GM12878 (cell line): ENCODE results near the gene NNMT.

Source experiments
- CEBPB ChIP-seq, 2 experiments: fragments of 150-350 bp in 1 of 2; IDR thresholded peaks; 2 replicates each; pipeline ENCODE4 v1.6.1; 2012 to 2014; ENCODE audit warnings: low read depth in 2 of 2, low read length in 2 of 2, borderline replicate concordance in 1 of 2, inconsistent platforms in 1 of 2
- CTCF ChIP-seq, 3 experiments: IDR thresholded peaks in 2 of 3; conservative IDR thresholded peaks in 1 of 3; 2 replicates each; pipeline ENCODE4 v1.5.1; 2011; ENCODE audit warnings: low read depth in 3 of 3, low read length in 3 of 3, mild to moderate bottlenecking in 3 of 3, control low read depth in 2 of 3, moderate library complexity in 2 of 3, inconsistent platforms in 1 of 3, mixed read lengths in 1 of 3; ENCODE audit not compliant: control insufficient read depth in 2 of 3, insufficient read depth in 1 of 3; ENCODE audit errors: extremely low read depth in 1 of 3
- EZH2 ChIP-seq: IDR thresholded peaks from 2 replicates; pipeline ENCODE4 v1.6.1; 2012; ENCODE audit warnings: low read depth, mild to moderate bottlenecking, control low read depth, inconsistent platforms, low read length, borderline replicate concordance; ENCODE audit not compliant: control insufficient read depth
- FOS ChIP-seq: IDR thresholded peaks from 3 replicates; pipeline ENCODE4 v1.6.1; 2011; ENCODE audit warnings: borderline replicate concordance; ENCODE audit not compliant: insufficient read length; ENCODE audit errors: extremely low read depth
- KDM1A ChIP-seq: fragments of 200-600 bp; sonication (generic); IDR thresholded peaks from 2 replicates; pipeline ENCODE4 v1.6.1; 2016; ENCODE audit warnings: borderline replicate concordance
- MYC ChIP-seq: IDR thresholded peaks from 2 replicates; pipeline ENCODE4 v1.6.1; 2011; ENCODE audit warnings: mild to moderate bottlenecking, low read length, moderate library complexity, inconsistent platforms; ENCODE audit not compliant: insufficient read depth, insufficient replicate concordance, insufficient read length, severe bottlenecking
- POLR2A ChIP-seq: IDR thresholded peaks from 2 replicates; pipeline ENCODE4 v1.6.1; 2011; ENCODE audit warnings: low read depth, mild to moderate bottlenecking, low read length
- RAD21 ChIP-seq: IDR thresholded peaks from 2 replicates; pipeline ENCODE4 v1.6.1; 2011; ENCODE audit warnings: mild to moderate bottlenecking, low read depth, low read length, moderate library complexity; ENCODE audit not compliant: insufficient read depth
- SREBF2 ChIP-seq: IDR thresholded peaks from 2 replicates; pipeline ENCODE4 v1.6.1; 2012; ENCODE audit warnings: mild to moderate bottlenecking, low read length
- SUZ12 ChIP-seq: fragments of 200-600 bp; sonication (generic); IDR thresholded peaks from one replicate; pipeline ENCODE4 v1.6.1; 2018; ENCODE audit warnings: antibody characterized with exemption, mild to moderate bottlenecking; ENCODE audit not compliant: unreplicated experiment
- USF2 ChIP-seq: IDR thresholded peaks from 2 replicates; pipeline ENCODE4 v1.6.1; 2011; ENCODE audit warnings: low read depth, low read length, improper control_type of control experiment, borderline replicate concordance
- ZNF384 ChIP-seq: IDR thresholded peaks from 2 replicates; pipeline ENCODE4 v1.6.1; 2012; ENCODE audit warnings: low read depth, mild to moderate bottlenecking, low read length, improper control_type of control experiment, borderline replicate concordance
- TF ChIP-seq, protein P1 (sequence below): IDR thresholded peaks from 2 replicates; pipeline ENCODE4 v1.6.1; 2012; ENCODE audit warnings: low read depth, low read length, improper control_type of control experiment
- TF ChIP-seq, protein P2 (sequence below): IDR thresholded peaks from 2 replicates; pipeline ENCODE4 v1.6.1; 2012; ENCODE audit warnings: mild to moderate bottlenecking, low read depth, low read length

DNA sequence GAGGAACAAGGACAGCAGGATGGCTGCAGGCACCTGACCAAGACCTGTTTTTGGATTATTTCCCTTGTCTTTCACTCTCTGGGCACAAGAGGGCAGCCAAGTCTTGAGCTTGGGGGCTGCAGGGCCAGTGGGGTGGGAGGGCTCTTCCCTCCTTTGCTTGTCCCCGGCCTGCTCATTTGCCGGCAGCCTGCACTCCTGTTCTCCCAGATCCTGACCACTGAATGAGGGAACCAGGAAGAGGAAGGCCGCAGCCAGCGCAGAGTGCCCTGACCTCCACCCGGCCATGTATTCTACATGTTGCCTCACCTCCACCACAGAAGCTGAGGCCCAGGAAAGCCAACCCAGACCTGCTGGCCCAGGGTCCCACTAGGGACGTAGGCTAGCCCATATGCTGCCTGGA, 15.5 kb upstream of the NNMT start:
- no peak for TF ChIP-seq CEBPB (IDR thresholded peaks at IDR 0.05; ENCODE audit: borderline replicate concordance in 1 of 2, low read depth in 2 of 2, low read length in 2 of 2)
- peak; percentile 34 to 45 (median 38); a peak in 5 of 6 replicates for TF ChIP-seq CTCF (IDR thresholded peaks at IDR 0.05 in 2 of 3, conservative IDR thresholded peaks at IDR 0.05 in 1 of 3; ENCODE audit: control insufficient read depth in 2 of 3, extremely low read depth in 1 of 3, insufficient read depth in 1 of 3, low read depth in 3 of 3, low read length in 3 of 3)
- no peak for TF ChIP-seq USF2
- TF ChIP-seq SUZ12, result no peak
- no peak for TF ChIP-seq FOS
- peak; percentile 45 for TF ChIP-seq RAD21
- TF ChIP-seq EZH2, result no peak
- no peak for TF ChIP-seq POLR2A
- TF ChIP-seq, protein P1, sequence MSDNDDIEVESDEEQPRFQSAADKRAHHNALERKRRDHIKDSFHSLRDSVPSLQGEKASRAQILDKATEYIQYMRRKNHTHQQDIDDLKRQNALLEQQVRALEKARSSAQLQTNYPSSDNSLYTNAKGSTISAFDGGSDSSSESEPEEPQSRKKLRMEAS, result no peak
- TF ChIP-seq MYC, result no peak
- no peak for TF ChIP-seq SREBF2
- TF ChIP-seq ZNF384, result no peak
- no peak for TF ChIP-seq KDM1A
- TF ChIP-seq, protein P2, sequence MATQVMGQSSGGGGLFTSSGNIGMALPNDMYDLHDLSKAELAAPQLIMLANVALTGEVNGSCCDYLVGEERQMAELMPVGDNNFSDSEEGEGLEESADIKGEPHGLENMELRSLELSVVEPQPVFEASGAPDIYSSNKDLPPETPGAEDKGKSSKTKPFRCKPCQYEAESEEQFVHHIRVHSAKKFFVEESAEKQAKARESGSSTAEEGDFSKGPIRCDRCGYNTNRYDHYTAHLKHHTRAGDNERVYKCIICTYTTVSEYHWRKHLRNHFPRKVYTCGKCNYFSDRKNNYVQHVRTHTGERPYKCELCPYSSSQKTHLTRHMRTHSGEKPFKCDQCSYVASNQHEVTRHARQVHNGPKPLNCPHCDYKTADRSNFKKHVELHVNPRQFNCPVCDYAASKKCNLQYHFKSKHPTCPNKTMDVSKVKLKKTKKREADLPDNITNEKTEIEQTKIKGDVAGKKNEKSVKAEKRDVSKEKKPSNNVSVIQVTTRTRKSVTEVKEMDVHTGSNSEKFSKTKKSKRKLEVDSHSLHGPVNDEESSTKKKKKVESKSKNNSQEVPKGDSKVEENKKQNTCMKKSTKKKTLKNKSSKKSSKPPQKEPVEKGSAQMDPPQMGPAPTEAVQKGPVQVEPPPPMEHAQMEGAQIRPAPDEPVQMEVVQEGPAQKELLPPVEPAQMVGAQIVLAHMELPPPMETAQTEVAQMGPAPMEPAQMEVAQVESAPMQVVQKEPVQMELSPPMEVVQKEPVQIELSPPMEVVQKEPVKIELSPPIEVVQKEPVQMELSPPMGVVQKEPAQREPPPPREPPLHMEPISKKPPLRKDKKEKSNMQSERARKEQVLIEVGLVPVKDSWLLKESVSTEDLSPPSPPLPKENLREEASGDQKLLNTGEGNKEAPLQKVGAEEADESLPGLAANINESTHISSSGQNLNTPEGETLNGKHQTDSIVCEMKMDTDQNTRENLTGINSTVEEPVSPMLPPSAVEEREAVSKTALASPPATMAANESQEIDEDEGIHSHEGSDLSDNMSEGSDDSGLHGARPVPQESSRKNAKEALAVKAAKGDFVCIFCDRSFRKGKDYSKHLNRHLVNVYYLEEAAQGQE, result no peak
